Pancreas (tissue), 10 donors: ENCODE results near the gene CCSAP. TPM values are rescaled to one million over a fixed set of nuclear protein-coding genes. Genes with fewer than 3 reads are reported as not detected.

Experiments used
- ATAC-seq, 4 donors: fragments of 200-7000 bp; cut with Tn5 transposase; one replicate each; pipeline versions ENCODE4 v1.8.0 to v1.9.1; 2020; ENCODE audit warnings: mild to moderate bottlenecking in 4 of 4, moderate library complexity in 4 of 4
- DNase-seq, 6 donors: peaks; one replicate each; pipeline ENCODE4 v3.0.0-alpha.2; 2020
- FAIRE-seq: peaks from 2 replicates; lab custom pipeline; 2012; peaks lifted over from hg19 to GRCh38; lab: Jason Lieb, UNC
- H3K27ac ChIP-seq, 4 donors: fragments of 200-600 bp; sonication (generic); 1 replicate in 3 of 4; 2 replicates in 1 of 4; pipeline versions ENCODE4 v1.5.0 to v1.8.0; 2020
- H3K27me3 ChIP-seq, 4 donors: fragments of 200-600 bp; one replicate each; pipeline ENCODE4 v1.8.0; 2021
- H3K36me3 ChIP-seq, 3 donors: fragments of 200-600 bp; sonication (generic) in 1 of 3; one replicate each; pipeline versions ENCODE4 v1.5.0 to v1.8.0; 2020 to 2021
- H3K4me1 ChIP-seq, 3 donors: fragments of 200-600 bp; one replicate each; pipeline ENCODE4 v1.8.0; 2021
- H3K4me3 ChIP-seq, 4 donors: fragments of 200-600 bp; sonication (generic) in 2 of 4; one replicate each; pipeline versions ENCODE4 v1.5.0 to v1.8.0; 2020 to 2021
- H3K9me3 ChIP-seq, 4 donors: fragments of 200-600 bp; one replicate each; pipeline ENCODE4 v1.8.0; 2021
- WGBS, 2 donors: extraction: QIAGEN DNeasy Blood & Tissue Kit; methylation state at CpG; one replicate each; pipeline ENCODE4 v1.1.7; 2013; 5-methylcytosine and 5-hydroxymethylcytosine counted together
- intact Hi-C, 3 donors: fragments of 100-400 bp; cut with DNase I; formaldehyde crosslinking; loops; one replicate each; pipeline versions ENCODE4 v1.11.1 to v1.14.2; 2022
- polyA plus RNA-seq, 2 donors: library from polyadenylated mRNA; stranded (reverse); fragments of 200-250 nt; gene quantifications; one replicate each; pipeline ENCODE4 v1.2.3, GENCODE V29; 2013
- total RNA-seq, 6 donors: library from RNA; stranded (reverse); fragmentation: NEBNext Ultra II Directional in 4 of 6; extraction: Animal tissue kit (Norgen Biotek cat#: 25700) in 4 of 6; gene quantifications; one replicate each; pipeline versions ENCODE4 v1.2.1 to v1.2.4, GENCODE V29; 2021 to 2023
- TF ChIP-seq, protein P1 (sequence below), 4 donors: fragments of 200-600 bp; sonication (generic) in 3 of 4; IDR thresholded peaks; one replicate each; pipeline versions ENCODE4 v1.5.0 to v1.8.0; 2021; ENCODE audit warnings: antibody characterized with exemption in 4 of 4
- donor health status: healthy with polysubstance abuse.
- donor health status: DM: no; HTN: no; CAD: no; lungs with moderate emphysema.
- donor health status: DM: no; HTN: no; CAD: no.
- donor health status: control.
- donor health status: control.
- donor health status: Bipolar disorder and iron deficiency.
- donor health status: DM: yes; HTN: yes; CAD: no.
- donor health status: DM: no; HTN: no; CAD: no.
- donor health status: DM: no; HTN: no; CAD: no.
- donor health status: DM: yes; HTN: yes; CAD: no.

The CCSAP gene
- total and polyA plus RNA-seq, 8 donors: 0.97 to 4.6 (median 1.7) TPM

DNA sequence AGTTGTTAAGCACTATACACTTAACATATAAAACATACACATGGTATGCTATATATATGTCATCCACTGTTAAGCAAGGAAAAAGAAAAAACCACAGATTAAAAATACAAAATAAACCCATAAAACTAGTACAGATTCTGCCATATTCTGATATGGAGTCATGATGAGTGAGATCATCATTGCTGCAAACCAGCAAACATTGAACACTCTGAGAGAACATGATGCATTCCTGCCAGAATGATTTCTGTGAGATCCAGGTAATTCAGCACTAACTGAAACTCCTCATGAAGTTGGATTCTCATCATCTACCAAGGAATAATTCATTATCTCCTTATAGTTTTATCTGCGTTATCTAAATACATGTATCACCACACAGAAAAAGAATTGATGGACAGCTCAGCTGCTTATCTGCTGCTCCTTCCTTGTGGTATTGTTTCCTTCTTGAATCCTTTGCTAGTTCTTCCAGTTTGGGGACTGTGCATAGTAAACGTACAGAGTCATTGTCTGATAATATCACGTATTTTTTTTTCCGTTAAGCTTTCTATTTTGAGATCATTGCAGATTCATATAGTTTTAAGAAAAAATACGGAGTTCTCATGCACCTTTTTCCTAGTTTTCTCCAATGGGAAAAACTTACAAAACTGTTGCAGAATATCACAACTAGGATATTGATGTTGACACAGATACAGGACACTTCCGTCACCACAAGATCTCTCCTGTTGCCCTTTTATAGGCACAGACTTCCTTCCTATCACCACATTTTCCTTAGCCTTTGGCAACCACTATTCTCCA lies 62.6 kb downstream of the CCSAP start:
- intact Hi-C loops: no loop called here
- no peaks in the 10 kb centered on the region for H3K36me3 ChIP-seq

DNA sequence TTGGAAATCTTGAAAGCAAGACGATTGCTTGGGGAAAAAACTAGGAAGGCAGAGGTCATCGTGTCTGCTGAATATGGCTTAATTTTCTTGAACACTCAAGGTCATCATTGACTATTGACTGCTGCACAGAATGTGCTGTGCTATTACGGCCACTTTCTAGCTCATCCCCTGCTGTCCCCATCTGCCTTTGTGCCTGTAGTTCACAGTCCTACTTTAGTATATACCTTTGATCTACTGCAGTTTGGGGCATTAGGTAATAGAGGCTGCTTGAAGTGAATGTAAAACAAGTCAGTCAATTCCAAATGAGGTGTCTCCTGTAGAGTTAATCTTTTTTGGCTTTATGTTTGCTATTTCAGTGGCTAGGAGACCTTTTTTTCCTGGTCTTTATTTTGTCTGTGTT lies 63.6 kb downstream of the CCSAP start:
- ATAC-seq (no peak), DNase-seq (no peak), FAIRE-seq (no peak)
- TF ChIP-seq, protein P1, sequence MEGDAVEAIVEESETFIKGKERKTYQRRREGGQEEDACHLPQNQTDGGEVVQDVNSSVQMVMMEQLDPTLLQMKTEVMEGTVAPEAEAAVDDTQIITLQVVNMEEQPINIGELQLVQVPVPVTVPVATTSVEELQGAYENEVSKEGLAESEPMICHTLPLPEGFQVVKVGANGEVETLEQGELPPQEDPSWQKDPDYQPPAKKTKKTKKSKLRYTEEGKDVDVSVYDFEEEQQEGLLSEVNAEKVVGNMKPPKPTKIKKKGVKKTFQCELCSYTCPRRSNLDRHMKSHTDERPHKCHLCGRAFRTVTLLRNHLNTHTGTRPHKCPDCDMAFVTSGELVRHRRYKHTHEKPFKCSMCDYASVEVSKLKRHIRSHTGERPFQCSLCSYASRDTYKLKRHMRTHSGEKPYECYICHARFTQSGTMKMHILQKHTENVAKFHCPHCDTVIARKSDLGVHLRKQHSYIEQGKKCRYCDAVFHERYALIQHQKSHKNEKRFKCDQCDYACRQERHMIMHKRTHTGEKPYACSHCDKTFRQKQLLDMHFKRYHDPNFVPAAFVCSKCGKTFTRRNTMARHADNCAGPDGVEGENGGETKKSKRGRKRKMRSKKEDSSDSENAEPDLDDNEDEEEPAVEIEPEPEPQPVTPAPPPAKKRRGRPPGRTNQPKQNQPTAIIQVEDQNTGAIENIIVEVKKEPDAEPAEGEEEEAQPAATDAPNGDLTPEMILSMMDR (IDR thresholded peaks at IDR 0.05): no peak
- WGBS, 2 donors: 32 to 35% methylated on average over 3 of the region's 3 CpGs
- H3K9me3 ChIP-seq: no peaks in the 10 kb centered on the region
- H3K27me3 ChIP-seq: no peaks in the 10 kb centered on the region
- intact Hi-C loops: no loop called here
- H3K4me3 ChIP-seq: no peak overlapping the region
- no peak overlapping the region for H3K27ac ChIP-seq
- H3K4me1 ChIP-seq: peaks cover 7 to 31% (median 24%) of the 10 kb centered on the region in 3 donors
- H3K36me3 ChIP-seq: no peaks in the 10 kb centered on the region

More for the DNA sequence above, 62.6 kb downstream of the CCSAP start:
- 43 to 53% methylated on average over 6 of the region's 6 CpGs for WGBS, 2 donors
- FAIRE-seq (no peak), DNase-seq (no peak), ATAC-seq (peak in 2 of 4 donors; percentile 26 to 44)
- Histone ChIP-seq H3K27me3 (no peaks in the 10 kb centered on the region), H3K27ac (no peak overlapping the region), H3K9me3 (no peaks in the 10 kb centered on the region), H3K4me1 (peaks cover 3 to 27% (median 18%) of the 10 kb centered on the region in 3 donors), H3K4me3 (no peak overlapping the region)
- TF ChIP-seq, protein P1 (IDR thresholded peaks at IDR 0.05): no peak

DNA sequence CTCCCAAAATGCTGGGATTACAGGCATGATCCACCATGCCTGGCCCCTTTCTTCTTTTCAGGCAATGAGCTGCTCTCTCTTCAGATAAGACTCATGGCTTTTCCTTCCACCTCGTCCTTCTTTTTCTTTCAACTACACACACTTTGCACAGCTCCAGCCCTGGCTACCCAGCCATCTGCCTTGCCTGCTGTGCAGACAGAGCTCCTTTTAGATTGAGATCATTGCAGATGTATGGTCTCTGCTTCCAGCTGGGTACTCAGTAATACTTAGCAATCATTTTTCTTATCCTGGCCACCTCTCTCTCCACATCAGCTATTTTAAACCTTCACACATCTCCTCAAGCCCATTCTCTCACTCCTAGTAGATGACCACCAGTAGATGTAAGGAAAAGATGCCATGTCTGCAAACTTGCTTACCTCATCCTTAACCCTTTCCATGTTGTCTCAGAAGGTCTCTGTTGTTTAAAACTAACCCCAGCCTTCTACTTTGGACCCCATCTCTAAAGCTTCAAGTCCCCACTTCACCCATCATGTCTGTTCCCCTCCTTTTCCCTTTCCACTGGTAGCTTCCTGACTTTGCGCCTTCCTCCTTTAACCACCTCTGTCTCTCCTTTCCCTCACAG lies 64.6 kb downstream of the CCSAP start:
- H3K4me3 ChIP-seq: no peak overlapping the region
- TF ChIP-seq, protein P1 (IDR thresholded peaks at IDR 0.05): no peak
- intact Hi-C loops: no loop called here
- no peak for DNase-seq
- no peaks in the 10 kb centered on the region for H3K36me3 ChIP-seq
- ATAC-seq: no peak
- no peaks in the 10 kb centered on the region for H3K9me3 ChIP-seq
- FAIRE-seq: no peak
- H3K27ac ChIP-seq: no peak overlapping the region
- H3K27me3 ChIP-seq: no peaks in the 10 kb centered on the region
- peaks cover 12 to 40% (median 31%) of the 10 kb centered on the region in 3 donors for H3K4me1 ChIP-seq
- 90 to 91% methylated on average over 2 of the region's 2 CpGs for WGBS, 2 donors

DNA sequence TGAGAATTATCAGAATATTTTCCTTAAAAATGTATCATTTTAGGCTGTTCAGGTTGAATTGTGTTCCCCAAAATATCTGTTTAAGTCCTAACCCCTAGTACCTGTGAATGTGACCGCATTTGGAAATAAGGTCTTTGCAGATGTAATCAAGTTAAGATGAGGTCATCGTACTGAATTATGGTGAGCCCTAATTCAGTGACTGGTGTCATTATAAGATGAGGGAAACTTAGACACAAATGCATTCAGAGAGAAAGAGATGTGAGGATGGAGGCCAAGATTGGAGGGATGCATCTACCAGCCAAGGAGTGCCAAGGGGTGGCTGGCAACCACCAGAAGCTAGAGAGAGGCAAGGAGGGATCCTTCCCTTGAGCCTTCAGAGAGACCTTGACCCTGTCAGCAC lies 67.8 kb downstream of the CCSAP start:
- peaks cover 14 to 45% (median 41%) of the 10 kb centered on the region in 3 donors for H3K4me1 ChIP-seq
- 91 to 98% methylated on average over 2 of the region's 2 CpGs for WGBS, 2 donors
- H3K4me3 ChIP-seq: no peak overlapping the region
- DNase-seq (no peak), FAIRE-seq (no peak), ATAC-seq (no peak)
- no peak overlapping the region for H3K27ac ChIP-seq
- intact Hi-C loops: no loop called here
- H3K36me3 ChIP-seq: no peaks in the 10 kb centered on the region
- TF ChIP-seq, protein P1 (IDR thresholded peaks at IDR 0.05): no peak
- no peaks in the 10 kb centered on the region for H3K27me3 ChIP-seq
- no peaks in the 10 kb centered on the region for H3K9me3 ChIP-seq
